Measurements from ENCODE around the gene FBXO44. TPM values are rescaled to one million over a fixed set of nuclear protein-coding genes. Genes with fewer than 3 reads are reported as not detected.

The FBXO44 gene
- total RNA-seq, 1 experiment from 2014 or later: 60.9 TPM

GRCh38 chr1:11645670-11646265, 8.9 kb upstream of the FBXO44 start:
- intact Hi-C loops (cut with micrococcal nuclease): loop anchor here (1.0 kb wide), 1 partner anchor 608 kb away; no protein-coding TSS in a partner anchor
- Histone ChIP-seq H3K9ac (ENCODE audit: low read length) (no peak overlapping the region), H3K9me3 (ENCODE audit: control insufficient read depth in 1 of 2, insufficient read depth in 1 of 2, low read depth in 1 of 2, low read length in 2 of 2) (no peaks in the 10 kb centered on the region), H3K27ac (ENCODE audit: low read depth, low read length) (no peak overlapping the region), H3K79me2 (ENCODE audit: insufficient read depth, low read length) (no peaks in the 10 kb centered on the region), H3K27me3 (ENCODE audit: insufficient read depth, low read length) (no peaks in the 10 kb centered on the region), H3K9me2 (ENCODE audit: insufficient read depth) (no peaks in the 10 kb centered on the region), H3K4me3 (replicated peaks in 1 of 2; ENCODE audit: low read depth in 1 of 2, low read length in 2 of 2) (no peak overlapping the region), H3K36me3 (ENCODE audit: control insufficient read depth in 1 of 2, insufficient read depth in 2 of 2, low read length in 2 of 2) (no peaks in the 10 kb centered on the region), H4K20me1 (ENCODE audit: insufficient read depth) (no peaks in the 10 kb centered on the region), H3K4me1 (ENCODE audit: control insufficient read depth in 1 of 2, insufficient read depth in 2 of 2, low read length in 2 of 2) (peaks cover 2 to 14% of the 10 kb centered on the region in 2 experiments; a peak in 3 of 4 replicates), H2AFZ (ENCODE audit: low read depth, low read length, poor library complexity, severe bottlenecking) (no peak overlapping the region), H3K4me2 (ENCODE audit: low read length) (no peak overlapping the region)
- BruUV-seq (replicated peaks): no TSS peak
- POLR2A ChIA-PET: no interaction called here
- RAD21 ChIA-PET (ENCODE audit: low non-redundant PET in 1 of 2, low total read pairs in 2 of 2, uncharacterized antibody in 2 of 2, unreplicated experiment in 2 of 2): interaction anchor here (0.6 to 1.3 kb wide), 4 partner anchors 537 to 609 kb away, joined by 3 to 9 read pairs (median 4); no protein-coding TSS in a partner anchor
- DNase-seq (ENCODE audit: low read depth, low spot score) (peak; percentile 62), ATAC-seq (peak; percentile 78)
- CTCF ChIA-PET: interaction anchor here (0.6 to 2.3 kb wide), 12 partner anchors 9 to 608 kb away, joined by 3 to 29 read pairs (median 4); partner anchors contain the start of genes AGTRAP, FBXO2, FBXO44 and FBXO6
- TF ChIP-seq CTCF (IDR thresholded peaks at IDR 0.05 in 2 of 3, conservative IDR thresholded peaks at IDR 0.05 in 1 of 3; ENCODE audit: borderline replicate concordance in 1 of 3, insufficient read depth in 1 of 3, low read depth in 2 of 3, low read length in 2 of 3) (peak in 2 of 3 experiments; percentile 73 to 87; a peak in 4 of 6 replicates), POLR2A (IDR thresholded peaks at IDR 0.05; ENCODE audit: borderline replicate concordance, extremely low read depth, insufficient read depth, insufficient read length) (no peak)

GRCh38 chr1:11646317-11646716, 8.4 kb upstream of the FBXO44 start:
- Histone ChIP-seq H3K9me2 (ENCODE audit: insufficient read depth) (no peaks in the 10 kb centered on the region), H3K4me3 (replicated peaks in 1 of 2; ENCODE audit: low read depth in 1 of 2, low read length in 2 of 2) (no peak overlapping the region), H3K4me1 (ENCODE audit: control insufficient read depth in 1 of 2, insufficient read depth in 2 of 2, low read length in 2 of 2) (peaks cover 7 to 19% of the 10 kb centered on the region in 2 experiments; a peak in 3 of 4 replicates), H2AFZ (ENCODE audit: low read depth, low read length, poor library complexity, severe bottlenecking) (no peak overlapping the region), H3K79me2 (ENCODE audit: insufficient read depth, low read length) (no peaks in the 10 kb centered on the region), H4K20me1 (ENCODE audit: insufficient read depth) (no peaks in the 10 kb centered on the region), H3K4me2 (ENCODE audit: low read length) (no peak overlapping the region), H3K27me3 (ENCODE audit: insufficient read depth, low read length) (no peaks in the 10 kb centered on the region), H3K36me3 (ENCODE audit: control insufficient read depth in 1 of 2, insufficient read depth in 2 of 2, low read length in 2 of 2) (no peaks in the 10 kb centered on the region), H3K9me3 (ENCODE audit: control insufficient read depth in 1 of 2, insufficient read depth in 1 of 2, low read depth in 1 of 2, low read length in 2 of 2) (no peaks in the 10 kb centered on the region), H3K9ac (ENCODE audit: low read length) (no peak overlapping the region), H3K27ac (ENCODE audit: low read depth, low read length) (no peak overlapping the region)
- RAD21 ChIA-PET (ENCODE audit: low non-redundant PET in 1 of 2, low total read pairs in 2 of 2, uncharacterized antibody in 2 of 2, unreplicated experiment in 2 of 2): interaction anchor here (0.8 to 1.3 kb wide), 3 partner anchors 608 to 609 kb away, joined by 3 to 9 read pairs (median 3); no protein-coding TSS in a partner anchor
- no TSS peak for BruUV-seq (replicated peaks)
- DNase-seq (ENCODE audit: low read depth, low spot score): no peak
- no peak for ATAC-seq
- intact Hi-C loops (cut with micrococcal nuclease): no loop called here
- POLR2A ChIA-PET: no interaction called here
- CTCF ChIA-PET: interaction anchor here (0.6 to 2.3 kb wide), 10 partner anchors 8 to 609 kb away, joined by 3 to 29 read pairs (median 4); partner anchors contain the start of genes FBXO2, FBXO44, FBXO6 and MTOR
- no peak for TF ChIP-seq ATF3 (IDR thresholded peaks at IDR 0.05)
- no peak for TF ChIP-seq FOSL1 (IDR thresholded peaks at IDR 0.05; ENCODE audit: low read depth)
- no peak for TF ChIP-seq JUND (IDR thresholded peaks at IDR 0.05)
- no peak for TF ChIP-seq EZH2 (IDR thresholded peaks at IDR 0.05)
- TF ChIP-seq RAD21 (IDR thresholded peaks at IDR 0.05; ENCODE audit: low read depth): no peak
- TF ChIP-seq YY1 (IDR thresholded peaks at IDR 0.05; ENCODE audit: extremely low read depth, insufficient replicate concordance, low read depth, low read length): no peak
- TF ChIP-seq ELF1 (IDR thresholded peaks at IDR 0.05; ENCODE audit: borderline replicate concordance, low read depth): no peak
- TF ChIP-seq POLR2AphosphoS5 (IDR thresholded peaks at IDR 0.05; ENCODE audit: low read depth, low read length): no peak
- no peak for TF ChIP-seq CTCF (IDR thresholded peaks at IDR 0.05 in 2 of 3, conservative IDR thresholded peaks at IDR 0.05 in 1 of 3; ENCODE audit: borderline replicate concordance in 1 of 3, insufficient read depth in 1 of 3, low read depth in 2 of 3, low read length in 2 of 3)
- no peak for TF ChIP-seq ZFX (IDR thresholded peaks at IDR 0.05)
- TF ChIP-seq TCF7L2 (IDR thresholded peaks at IDR 0.05; ENCODE audit: borderline replicate concordance, extremely low read depth, insufficient read depth, insufficient read length): no peak
- TF ChIP-seq ZNF274 (IDR thresholded peaks at IDR 0.05; ENCODE audit: low read depth, low read length): no peak
- TF ChIP-seq SP1 (IDR thresholded peaks at IDR 0.05; ENCODE audit: low read depth): no peak
